Smooth muscle cell (in vitro differentiated cells): Measurements from ENCODE around the gene BARX1. TPM values are rescaled to one million over a fixed set of nuclear protein-coding genes. Genes with fewer than 3 reads are reported as not detected.

Source experiments
- DNase-seq: peaks from one replicate; lab custom pipeline; 2025; ENCODE audit not compliant: unreplicated experiment; lab: John Stamatoyannopoulos, UW
- H2AFZ ChIP-seq: fragments of 200-600 bp; sonication (generic); 2 replicates; pipeline ENCODE4 v1.6.0; 2016; ENCODE audit warnings: antibody characterized with exemption, low read depth, mild to moderate bottlenecking
- H3F3A ChIP-seq: fragments of 200-600 bp; sonication (generic); 2 replicates; pipeline ENCODE4 v1.6.0; 2017; ENCODE audit warnings: antibody characterized with exemption, low read depth
- H3K27ac ChIP-seq: fragments of 200-600 bp; sonication (generic); 2 replicates; pipeline ENCODE4 v1.5.1; 2016; ENCODE audit warnings: low read depth, mild to moderate bottlenecking
- H3K27me3 ChIP-seq: fragments of 200-600 bp; sonication (generic); 2 replicates; pipeline ENCODE4 v1.6.1; 2016; ENCODE audit warnings: low read depth, mild to moderate bottlenecking
- H3K36me3 ChIP-seq: fragments of 200-600 bp; sonication (generic); 2 replicates; pipeline ENCODE4 v1.5.1; 2016; ENCODE audit warnings: low read depth
- H3K4me1 ChIP-seq: fragments of 200-600 bp; sonication (generic); 2 replicates; pipeline ENCODE4 v1.5.1; 2016; ENCODE audit warnings: low read depth
- H3K4me2 ChIP-seq: fragments of 200-600 bp; sonication (generic); 2 replicates; pipeline ENCODE4 v1.6.0; 2016; ENCODE audit warnings: mild to moderate bottlenecking
- H3K4me3 ChIP-seq: fragments of 200-600 bp; sonication (generic); 2 replicates; pipeline ENCODE4 v1.5.1; 2016; ENCODE audit warnings: mild to moderate bottlenecking
- H3K79me2 ChIP-seq: fragments of 200-600 bp; sonication (generic); 2 replicates; pipeline ENCODE4 v1.6.0; 2016; ENCODE audit warnings: low read depth, mild to moderate bottlenecking
- H3K9ac ChIP-seq: fragments of 200-600 bp; sonication (generic); 2 replicates; pipeline ENCODE4 v1.6.0; 2016; ENCODE audit warnings: low read depth
- H3K9me3 ChIP-seq: fragments of 200-600 bp; sonication (generic); replicated peaks from 2 replicates; pipeline ENCODE4 v1.5.1; 2016; ENCODE audit warnings: low read depth
- H4K20me1 ChIP-seq: fragments of 200-600 bp; sonication (generic); 2 replicates; pipeline ENCODE4 v1.6.0; 2016; ENCODE audit warnings: low read depth
- CTCF ChIP-seq: fragments of 200-600 bp; sonication (generic); IDR thresholded peaks from 2 replicates; pipeline ENCODE4 v1.5.1; 2017; ENCODE audit warnings: borderline replicate concordance, mild to moderate bottlenecking, antibody characterized with exemption; ENCODE audit not compliant: insufficient read depth, poor library complexity, severe bottlenecking
- WGBS: methylation state at CpG from one replicate; pipeline ENCODE4 v1.1.7; 2016; ENCODE audit warnings: low lambda C conversion rate; 5-methylcytosine and 5-hydroxymethylcytosine counted together
- polyA plus RNA-seq: library from polyadenylated mRNA; unstranded; fragments of >200 nt; fragmentation: Nextera tagmentation; extraction: Ambion mirVana; gene quantifications from 2 replicates; pipeline ENCODE4 v1.2.1, GENCODE V29; 2016
- total RNA-seq: library from RNA; depleted of rRNA; stranded (reverse); fragments of >200 nt; gene quantifications from 2 replicates; pipeline ENCODE4 v1.2.3, GENCODE V29; 2014

The BARX1 gene
- total and polyA plus RNA-seq, 2 experiments from 2014 or later, result 6.1 TPM

DNA sequence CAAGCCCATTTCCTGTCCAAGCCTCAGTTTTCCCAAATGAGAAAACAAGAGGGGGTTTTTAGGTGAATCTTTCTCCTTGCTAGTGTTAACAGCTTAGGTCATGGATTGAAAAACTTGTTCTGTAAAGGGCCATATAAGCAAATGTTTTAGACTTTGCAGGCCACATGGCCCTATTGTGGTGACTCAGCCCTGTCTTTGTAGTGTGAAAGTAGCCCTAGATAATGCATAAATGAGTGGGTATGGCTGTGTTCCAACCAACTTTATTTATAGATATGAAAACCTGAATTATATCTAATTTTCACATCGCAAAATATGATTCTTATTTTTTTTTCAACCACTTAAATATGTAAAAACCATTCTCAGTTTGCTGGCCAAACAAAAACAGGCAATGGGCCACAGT, 6.9 kb upstream of the BARX1 start:
- Histone ChIP-seq H3K4me3 (no peak overlapping the region), H3K4me1 (peaks cover 16% of the 10 kb centered on the region), H4K20me1 (no peaks in the 10 kb centered on the region), H3K79me2 (no peaks in the 10 kb centered on the region), H3K4me2 (peak overlapping the region; percentile 18), H3F3A (peaks cover 5% of the 10 kb centered on the region), H3K9me3 (no peaks in the 10 kb centered on the region), H3K9ac (no peak overlapping the region), H2AFZ (no peak overlapping the region), H3K36me3 (no peaks in the 10 kb centered on the region), H3K27me3 (peaks cover 49% of the 10 kb centered on the region), H3K27ac (no peak overlapping the region)
- no peak for TF ChIP-seq CTCF
- DNase-seq, result no peak
- 68% methylated on average over 1 of the region's 1 CpG for whole genome bisulfite sequencing

DNA sequence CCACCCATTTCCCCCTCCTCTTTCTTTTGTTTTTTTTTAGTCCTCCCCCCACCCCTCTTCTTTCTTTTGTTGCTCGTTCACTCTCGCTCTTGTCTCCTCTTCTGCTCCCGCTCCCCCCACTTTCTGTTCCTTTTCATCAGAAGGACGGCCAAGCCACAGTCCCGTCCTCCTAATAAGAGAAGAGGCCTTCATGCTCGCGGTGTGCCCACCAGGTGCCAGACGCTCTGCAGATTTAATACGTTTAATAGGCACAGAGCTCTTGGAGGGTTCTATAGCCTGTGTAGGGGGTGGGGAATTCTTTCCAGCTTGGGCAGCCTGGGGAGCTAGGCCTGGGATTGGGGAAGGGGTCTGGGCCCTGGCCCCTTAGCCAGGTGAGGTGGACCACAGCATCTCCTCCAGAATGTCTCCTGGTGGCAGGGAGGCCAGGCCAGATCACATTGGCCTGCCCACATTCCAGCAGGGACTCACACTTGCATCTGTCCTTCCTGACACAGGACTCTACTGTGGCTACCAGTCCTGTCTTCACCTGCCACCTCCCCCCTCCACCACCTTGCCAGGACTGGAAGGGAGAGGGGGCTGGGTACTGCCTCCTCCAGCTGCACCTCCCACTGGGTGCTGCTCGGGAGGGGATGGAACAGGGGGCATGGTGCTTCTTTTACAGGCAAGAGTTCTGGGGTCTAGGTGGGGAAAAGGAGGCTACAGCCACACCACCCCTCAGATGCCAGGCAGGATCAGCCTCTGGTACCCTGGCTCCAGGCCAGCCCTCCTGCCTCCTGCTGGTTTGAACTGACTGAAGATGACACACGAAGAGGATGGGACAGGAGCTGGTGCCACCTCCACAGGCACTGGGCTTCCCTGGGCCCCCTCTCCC, 6.1 kb upstream of the BARX1 start:
- Histone ChIP-seq H3K4me3 (no peak overlapping the region), H3K36me3 (no peaks in the 10 kb centered on the region), H2AFZ (no peak overlapping the region), H4K20me1 (no peaks in the 10 kb centered on the region), H3K9me3 (no peaks in the 10 kb centered on the region), H3K27me3 (peaks cover 57% of the 10 kb centered on the region), H3K79me2 (no peaks in the 10 kb centered on the region), H3K27ac (no peak overlapping the region), H3K4me1 (peaks cover 16% of the 10 kb centered on the region), H3F3A (peaks cover 5% of the 10 kb centered on the region), H3K9ac (no peak overlapping the region), H3K4me2 (peak overlapping the region; percentile 14)
- DNase-seq, result no peak
- no peak for TF ChIP-seq CTCF
- 39% methylated on average over 8 of the region's 11 CpGs for WGBS

GRCh38 chr9:93960221-93960970, 5.2 kb upstream of the BARX1 start:
- Histone ChIP-seq H3K9ac (no peak overlapping the region), H3K79me2 (no peaks in the 10 kb centered on the region), H3K27ac (no peak overlapping the region), H4K20me1 (no peaks in the 10 kb centered on the region), H3K4me2 (peak overlapping the region; percentile 62), H3F3A (peaks cover 5% of the 10 kb centered on the region), H3K36me3 (no peaks in the 10 kb centered on the region), H3K4me3 (no peak overlapping the region), H3K4me1 (peaks cover 23% of the 10 kb centered on the region), H3K9me3 (no peaks in the 10 kb centered on the region), H3K27me3 (peaks cover 65% of the 10 kb centered on the region), H2AFZ (no peak overlapping the region)
- TF ChIP-seq CTCF, result no peak
- no peak for DNase-seq
- WGBS, result 10% methylated on average over 62 of the region's 63 CpGs
